Ovary (tissue), 3 donors: ENCODE data around the gene CLDN4.

Source experiments
- CTCF ChIP-seq, 3 donors: fragments of 450-650 bp in 2 of 3; fragments of 200-600 bp in 1 of 3; IDR thresholded peaks; one replicate each; pipeline versions ENCODE4 v1.5.1 to v1.8.0; 2016 to 2022; ENCODE audit warnings: antibody characterized with exemption in 3 of 3, mild to moderate bottlenecking in 1 of 3
- EP300 ChIP-seq: sonication (generic); formaldehyde crosslinking; IDR thresholded peaks from one replicate; pipeline ENCODE4 v1.6.1; 2017; ENCODE audit warnings: antibody characterized with exemption
- POLR2A ChIP-seq: fragments of 450-650 bp; IDR thresholded peaks from one replicate; pipeline ENCODE4 v1.6.1; 2017; ENCODE audit warnings: antibody characterized with exemption, mild to moderate bottlenecking, moderate library complexity
- donor health status: DM: no; HTN: no; CAD: no.

- TF ChIP-seq CTCF (IDR thresholded peaks at IDR 0.05) (no peak), POLR2A (no peak), EP300 (no peak)
Measured at GRCh38 chr7:73810998-73811360, 19.8 kb upstream of the CLDN4 start.
